Colon (tissue), 2 donors: ENCODE measurements around the gene GNG7.
"Not testable (repeated sequence)": the region's sequence is repeated elsewhere in the genome, so short reads cannot be mapped to it uniquely, and the experiment has no call there.

Experiments
- FAIRE-seq: peaks from 2 replicates; lab custom pipeline; 2012; peaks lifted over from hg19 to GRCh38; lab: Jason Lieb, UNC
- donor health status: control.
- donor health status: control.

GNG7 gene

GRCh38 chr19:2675892-2676291 lies 26.6 kb downstream of the GNG7 start:
- FAIRE-seq, result no peak

- no peak for FAIRE-seq
Measured at GRCh38 chr19:2670217-2670616, 32.3 kb downstream of the GNG7 start.

- FAIRE-seq, result no peak
Measured at GRCh38 chr19:2668175-2668763, 34.2 kb downstream of the GNG7 start.

GRCh38 chr19:2667349-2667748 lies 35.1 kb downstream of the GNG7 start:
- not testable (repeated sequence) for FAIRE-seq

GRCh38 chr19:2666344-2666994 lies 36.0 kb downstream of the GNG7 start:
- no peak for FAIRE-seq

GRCh38 chr19:2665103-2665502 lies 37.4 kb downstream of the GNG7 start:
- no peak for FAIRE-seq

- FAIRE-seq, result no peak
Measured at GRCh38 chr19:2663920-2664571, 38.4 kb downstream of the GNG7 start.

GRCh38 chr19:2661615-2662014 lies 40.9 kb downstream of the GNG7 start:
- FAIRE-seq, result no peak

GRCh38 chr19:2659856-2660432 lies 42.5 kb downstream of the GNG7 start:
- FAIRE-seq, result no peak

GRCh38 chr19:2656533-2656932 lies 46.0 kb downstream of the GNG7 start:
- FAIRE-seq, result no peak

- FAIRE-seq, result no peak
Measured at GRCh38 chr19:2653710-2654707, 48.5 kb downstream of the GNG7 start.

GRCh38 chr19:2653218-2653617 lies 49.3 kb downstream of the GNG7 start:
- FAIRE-seq, result no peak

- no peak for FAIRE-seq
Measured at GRCh38 chr19:2652504-2653099, 49.9 kb downstream of the GNG7 start.

GRCh38 chr19:2651002-2651733 lies 51.3 kb downstream of the GNG7 start:
- not testable (repeated sequence) for FAIRE-seq

GRCh38 chr19:2650515-2650914 lies 52.0 kb downstream of the GNG7 start:
- no peak for FAIRE-seq

GRCh38 chr19:2648528-2648937 lies 54.0 kb downstream of the GNG7 start:
- FAIRE-seq, result no peak

GRCh38 chr19:2648099-2648498 lies 54.4 kb downstream of the GNG7 start:
- no peak for FAIRE-seq

GRCh38 chr19:2646866-2647535 lies 55.5 kb downstream of the GNG7 start:
- FAIRE-seq, result no peak

- FAIRE-seq, result no peak
Measured at GRCh38 chr19:2645826-2646225, 56.7 kb downstream of the GNG7 start.

GRCh38 chr19:2643123-2643737 lies 59.3 kb downstream of the GNG7 start:
- not testable (repeated sequence) for FAIRE-seq
